AG04450 (cell line): ENCODE measurements around the gene PCDHGB4. TPM values are rescaled to one million over a fixed set of nuclear protein-coding genes. Genes with fewer than 3 reads are reported as not detected.

Experiments
- CTCF ChIA-PET: fragments of 300-600, 350-600 bp; formaldehyde crosslinking; extraction: SDS; loops from one replicate; lab custom pipeline; 2022; ENCODE audit warnings: antibody characterized with exemption, inconsistent platforms; lab: Charles Lee
- POLR2A ChIA-PET: fragments of 350-600 bp; formaldehyde crosslinking; extraction: SDS; loops from one replicate; lab custom pipeline; 2021; ENCODE audit warnings: antibody characterized with exemption, inconsistent platforms; lab: Yijun Ruan, JAX
- DNase-seq: peaks from one replicate; pipeline ENCODE4 v3.0.0-alpha.2; 2011; ENCODE audit warnings: low read depth, low spot score
- H3K27ac ChIP-seq: one replicate; pipeline ENCODE4 v1.5.1; 2012; ENCODE audit warnings: low read depth, low read length, control low read depth
- H3K27me3 ChIP-seq: one replicate; pipeline ENCODE4 v1.6.0; 2012; ENCODE audit warnings: low read length; ENCODE audit not compliant: control insufficient read depth, insufficient read depth
- H3K4me3 ChIP-seq: 2 replicates; pipeline ENCODE4 v1.5.1; 2011; ENCODE audit warnings: mild to moderate bottlenecking, low read depth, low read length, control low read depth
- H3K9me3 ChIP-seq: 2 replicates; pipeline ENCODE4 v1.5.1; 2012; ENCODE audit warnings: low read length; ENCODE audit not compliant: control insufficient read depth, insufficient read depth
- CTCF ChIP-seq: IDR thresholded peaks from 2 replicates; pipeline ENCODE4 v1.5.1; 2011; ENCODE audit warnings: low read depth, low read length, control low read depth, inconsistent platforms
- polyA plus RNA-seq: library from polyadenylated mRNA; depleted of rRNA; stranded (reverse); fragments of >200 nt; gene quantifications from 2 replicates; pipeline ENCODE4 v1.2.3, GENCODE V29; 2011; rRNA removed

PCDHGB4 gene
- polyA plus RNA-seq, 1 experiment = 10.3 TPM

GRCh38 chr5:141434006-141434405, 46.5 kb downstream of the PCDHGB4 start:
- CTCF ChIA-PET = interaction anchor here (7.2 kb wide), 1 partner anchor 124 kb away, joined by 94 read pairs; no protein-coding TSS in a partner anchor
- no peak for DNase-seq
- H3K9me3 ChIP-seq = peaks cover 34% of the 10 kb centered on the region
- no peak for TF ChIP-seq CTCF
- no peak overlapping the region for H3K27ac ChIP-seq
- POLR2A ChIA-PET = no interaction called here
- no peak overlapping the region for H3K4me3 ChIP-seq
- no peaks in the 10 kb centered on the region for H3K27me3 ChIP-seq

GRCh38 chr5:141437221-141437620, 49.7 kb downstream of the PCDHGB4 start:
- ChIA-PET CTCF (interaction anchor here (1.0 to 2.6 kb wide), 5 partner anchors 16 to 131 kb away, joined by 3 to 11 read pairs (median 3); partner anchors contain the start of genes PCDHGA11 and PCDHGB7), POLR2A (no interaction called here)
- no peak overlapping the region for H3K27ac ChIP-seq
- H3K4me3 ChIP-seq = no peak overlapping the region
- H3K27me3 ChIP-seq = no peaks in the 10 kb centered on the region
- DNase-seq = no peak
- peaks cover 34% of the 10 kb centered on the region for H3K9me3 ChIP-seq
- TF ChIP-seq CTCF = no peak

- ChIA-PET CTCF (interaction anchor here (1.3 to 1.5 kb wide), 3 partner anchors 10 to 119 kb away, joined by 3 to 5 read pairs (median 4); partner anchors contain the start of gene PCDHGA12), POLR2A (no interaction called here)
- peaks cover 20% of the 10 kb centered on the region for H3K9me3 ChIP-seq
- TF ChIP-seq CTCF = no peak
- no peak overlapping the region for H3K27ac ChIP-seq
- no peak for DNase-seq
- H3K27me3 ChIP-seq = no peaks in the 10 kb centered on the region
- no peak overlapping the region for H3K4me3 ChIP-seq
Observed at GRCh38 chr5:141439411-141440141, 52.1 kb downstream of the PCDHGB4 start.

Other genes starting within 250 kb of the PCDHGB4 start
- gene PCDHB6, start 237.6 kb upstream of the PCDHGB4 start, polyA plus RNA-seq = 0.21 TPM in 2 replicates
- 0.61 and 0.62 TPM in 2 replicates for gene PCDHB7, start 215.1 kb upstream of the PCDHGB4 start, polyA plus RNA-seq
- gene PCDHB8, start 209.9 kb upstream of the PCDHGB4 start, polyA plus RNA-seq = 0.20 and 0.25 TPM in 2 replicates
- 0.45 and 0.66 TPM in 2 replicates for gene PCDHB16, start 205.3 kb upstream of the PCDHGB4 start, polyA plus RNA-seq
- gene PCDHB9, start 200.5 kb upstream of the PCDHGB4 start, polyA plus RNA-seq = 0.22 and 0.45 TPM in 2 replicates
- gene PCDHB10, start 195.3 kb upstream of the PCDHGB4 start, polyA plus RNA-seq = 0.45 and 0.74 TPM in 2 replicates
- gene PCDHB11, start 188.1 kb upstream of the PCDHGB4 start, polyA plus RNA-seq = 0.16 and 0.25 TPM in 2 replicates
- 0.32 and 0.40 TPM in 2 replicates for gene PCDHB12, start 179.0 kb upstream of the PCDHGB4 start, polyA plus RNA-seq
- 0.60 and 0.73 TPM in 2 replicates for gene PCDHB13, start 173.8 kb upstream of the PCDHGB4 start, polyA plus RNA-seq
- gene PCDHB14, start 164.4 kb upstream of the PCDHGB4 start, polyA plus RNA-seq = 0.98 and 1.1 TPM in 2 replicates
- gene PCDHB15, start 142.3 kb upstream of the PCDHGB4 start, polyA plus RNA-seq = 0.88 and 0.93 TPM in 2 replicates
- not detected in 2 replicates for gene SLC25A2, start 83.6 kb upstream of the PCDHGB4 start, polyA plus RNA-seq
- 60.3 and 71.0 TPM in 2 replicates for gene TAF7, start 66.9 kb upstream of the PCDHGB4 start, polyA plus RNA-seq
- gene PCDHGA1, start 57.2 kb upstream of the PCDHGB4 start, polyA plus RNA-seq = 1.9 and 2.2 TPM in 2 replicates
- 6.1 and 6.3 TPM in 2 replicates for gene PCDHGA2, start 48.9 kb upstream of the PCDHGB4 start, polyA plus RNA-seq
- 0.92 and 1.2 TPM in 2 replicates for gene PCDHGA3, start 43.9 kb upstream of the PCDHGB4 start, polyA plus RNA-seq
- 3.2 TPM in 2 replicates for gene PCDHGB1, start 37.6 kb upstream of the PCDHGB4 start, polyA plus RNA-seq
- 6.3 and 7.6 TPM in 2 replicates for gene PCDHGA4, start 32.7 kb upstream of the PCDHGB4 start, polyA plus RNA-seq
- gene PCDHGB2, start 27.7 kb upstream of the PCDHGB4 start, polyA plus RNA-seq = 4.6 and 4.8 TPM in 2 replicates
- gene PCDHGA5, start 23.5 kb upstream of the PCDHGB4 start, polyA plus RNA-seq = 1.4 and 1.8 TPM in 2 replicates
- 3.6 and 4.3 TPM in 2 replicates for gene PCDHGB3, start 17.5 kb upstream of the PCDHGB4 start, polyA plus RNA-seq
- gene PCDHGA6, start 13.8 kb upstream of the PCDHGB4 start, polyA plus RNA-seq = 4.7 and 4.8 TPM in 2 replicates
- 2.7 TPM in 2 replicates for gene PCDHGA7, start 5.0 kb upstream of the PCDHGB4 start, polyA plus RNA-seq
- 0.93 and 1.1 TPM in 2 replicates for gene PCDHGA8, start 4.9 kb downstream of the PCDHGB4 start, polyA plus RNA-seq
- 12.5 TPM in 2 replicates for gene PCDHGB5, start 10.2 kb downstream of the PCDHGB4 start, polyA plus RNA-seq
- gene PCDHGA9, start 15.1 kb downstream of the PCDHGB4 start, polyA plus RNA-seq = 6.4 and 8.0 TPM in 2 replicates
- gene PCDHGB6, start 20.3 kb downstream of the PCDHGB4 start, polyA plus RNA-seq = 3.3 and 3.8 TPM in 2 replicates
- gene PCDHGA10, start 25.3 kb downstream of the PCDHGB4 start, polyA plus RNA-seq = 9.2 and 11.7 TPM in 2 replicates
- 16.2 and 17.0 TPM in 2 replicates for gene PCDHGB7, start 30.0 kb downstream of the PCDHGB4 start, polyA plus RNA-seq
- 7.5 and 7.7 TPM in 2 replicates for gene PCDHGA11, start 33.4 kb downstream of the PCDHGB4 start, polyA plus RNA-seq
- gene PCDHGA12, start 42.8 kb downstream of the PCDHGB4 start, polyA plus RNA-seq = 3.4 and 4.3 TPM in 2 replicates
- gene PCDHGC3, start 88.3 kb downstream of the PCDHGB4 start, polyA plus RNA-seq = 47.4 and 61.1 TPM in 2 replicates
- gene PCDHGC4, start 97.3 kb downstream of the PCDHGB4 start, polyA plus RNA-seq = 0.46 and 0.83 TPM in 2 replicates
- gene PCDHGC5, start 101.4 kb downstream of the PCDHGB4 start, polyA plus RNA-seq = 2.4 and 2.5 TPM in 2 replicates
- gene DIAPH1, start 231.3 kb downstream of the PCDHGB4 start, polyA plus RNA-seq = 27.1 and 34.7 TPM in 2 replicates
- 78.3 and 82.2 TPM in 2 replicates for gene HDAC3, start 249.2 kb downstream of the PCDHGB4 start, polyA plus RNA-seq
- gene RELL2, start 249.3 kb downstream of the PCDHGB4 start, polyA plus RNA-seq = 3.0 and 3.1 TPM in 2 replicates